Left cardiac atrium (tissue), 4 donors: ENCODE measurements around the gene PPP2R5A. TPM values are rescaled to one million over a fixed set of nuclear protein-coding genes. Genes with fewer than 3 reads are reported as not detected.
"Not testable (repeated sequence)": the region's sequence is repeated elsewhere in the genome, so short reads cannot be mapped to it uniquely, and the experiment has no call there.

ENCODE experiments used
- ATAC-seq, 2 donors: fragments of 200-7000 bp; cut with Tn5 transposase; one replicate each; pipeline ENCODE4 v1.9.1; 2020; ENCODE audit warnings: mild to moderate bottlenecking in 2 of 2, moderate library complexity in 2 of 2
- DNase-seq: peaks from one replicate; pipeline ENCODE4 v3.0.0-alpha.2; 2020
- intact Hi-C, 2 donors: fragments of 100-400 bp; cut with DNase I; formaldehyde crosslinking; loops; one replicate each; pipeline versions ENCODE4 v1.14.1 to v1.15.1; 2022 to 2023
- total RNA-seq, 2 donors: library from RNA; stranded (reverse); fragmentation: NEBNext Ultra II Directional; extraction: Animal tissue kit (Norgen Biotek cat#: 25700); gene quantifications; one replicate each; pipeline ENCODE4 v1.2.1, GENCODE V29; 2021
- donor health status: DM: no; HTN: yes; CAD: no.
- donor health status: DM: no; HTN: yes; CAD: no; lungs with severe emphysema.
- donor health status: DM: yes; HTN: yes; CAD: no.
- donor health status: Dilated cardiomyopathy.

PPP2R5A gene
- total RNA-seq, 2 donors from 2014 or later: 68.4 to 69.0 TPM

DNA sequence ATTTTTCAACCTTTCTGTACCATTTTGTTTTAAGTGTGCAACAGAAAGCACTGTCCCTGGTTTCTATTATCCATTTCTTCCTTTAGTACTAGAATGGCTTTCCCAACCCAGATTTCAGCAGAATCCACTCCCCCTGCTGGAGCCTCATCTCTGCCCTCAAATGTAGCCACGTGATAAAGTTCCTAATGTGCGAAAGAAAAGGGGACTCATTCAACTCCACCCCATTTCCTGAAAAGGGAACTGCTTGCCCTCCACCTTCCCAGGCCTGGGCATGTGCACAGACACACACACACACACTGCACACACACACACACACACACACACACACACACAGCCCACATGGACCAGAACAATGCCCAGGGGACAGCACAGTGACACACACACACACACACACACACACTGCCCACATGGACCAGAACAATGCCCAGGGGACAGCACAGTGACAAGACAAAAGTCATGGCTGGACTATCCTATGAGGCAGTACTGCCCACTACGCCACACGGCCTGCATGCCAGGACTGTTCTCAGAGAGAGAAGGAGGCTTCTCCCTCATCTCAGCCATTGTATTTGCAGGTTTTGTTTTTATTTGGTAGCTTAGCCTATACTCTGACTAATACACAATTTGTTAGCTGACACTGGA is 96.3 kb downstream of the PPP2R5A start:
- no peak for DNase-seq
- intact Hi-C loops: loop anchor here in 1 of 2 donors (10.0 kb wide), 1 partner anchor 327 kb away; no protein-coding TSS in a partner anchor
- ATAC-seq: no peak

DNA sequence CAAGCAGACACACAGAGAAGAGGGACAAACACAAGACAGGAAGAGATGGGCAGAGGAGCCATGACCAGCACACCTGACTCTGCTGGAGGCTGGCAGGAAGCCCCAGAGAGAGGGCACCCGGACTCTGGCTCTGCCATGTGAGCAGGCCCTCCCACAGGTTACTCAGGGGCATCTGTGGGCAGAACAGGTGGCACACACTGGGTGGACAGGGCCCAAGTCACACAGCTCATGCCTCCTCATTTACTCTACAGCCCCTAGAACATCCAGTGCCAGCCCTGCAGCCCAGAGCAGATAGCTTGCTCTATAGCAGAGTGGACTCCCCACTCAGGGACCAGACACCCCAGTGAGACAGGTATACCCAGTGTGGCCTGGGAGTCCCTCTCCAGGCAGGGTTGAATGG is 100.8 kb downstream of the PPP2R5A start:
- DNase-seq: no peak
- no peak for ATAC-seq
- intact Hi-C loops: loop anchor here in 1 of 2 donors (10.0 kb wide), 1 partner anchor 331 kb away; no protein-coding TSS in a partner anchor

DNA sequence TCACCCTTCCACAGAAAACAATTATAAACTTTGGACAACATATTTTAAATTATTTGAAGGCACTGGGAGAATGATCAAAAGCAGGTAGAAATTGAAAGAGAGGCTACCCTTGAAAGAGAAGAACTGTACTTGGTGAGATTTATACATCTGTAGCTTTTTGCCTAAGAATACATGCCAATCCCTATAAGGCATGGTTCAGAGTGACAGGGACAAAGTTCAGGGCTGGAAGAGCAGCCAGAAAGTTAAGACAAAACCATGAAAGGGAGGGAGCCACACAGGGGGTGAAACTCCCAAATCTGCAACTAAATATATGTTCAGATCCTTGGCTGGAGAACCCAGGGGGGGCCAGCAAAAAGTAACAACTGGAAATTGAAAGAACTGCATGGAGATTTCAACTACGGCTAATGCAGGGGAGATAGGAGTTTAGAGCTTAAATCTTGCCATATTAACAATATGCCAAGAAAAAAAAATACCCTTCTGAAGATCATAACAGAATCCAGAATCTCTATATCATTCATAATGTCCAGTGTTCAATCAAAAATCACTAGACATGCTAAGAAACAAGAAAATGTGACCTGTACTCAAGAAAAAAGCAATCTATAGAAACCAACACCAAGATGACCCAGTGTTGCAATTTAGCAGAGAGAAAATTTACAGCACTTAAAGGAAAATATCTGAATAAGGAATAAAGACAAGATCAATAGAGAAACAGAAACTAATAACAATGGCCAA is 103.9 kb downstream of the PPP2R5A start:
- DNase-seq (no peak), ATAC-seq (no peak)
- intact Hi-C loops: loop anchor here in 1 of 2 donors (10.0 kb wide), 1 partner anchor 334 kb away; no protein-coding TSS in a partner anchor

DNA sequence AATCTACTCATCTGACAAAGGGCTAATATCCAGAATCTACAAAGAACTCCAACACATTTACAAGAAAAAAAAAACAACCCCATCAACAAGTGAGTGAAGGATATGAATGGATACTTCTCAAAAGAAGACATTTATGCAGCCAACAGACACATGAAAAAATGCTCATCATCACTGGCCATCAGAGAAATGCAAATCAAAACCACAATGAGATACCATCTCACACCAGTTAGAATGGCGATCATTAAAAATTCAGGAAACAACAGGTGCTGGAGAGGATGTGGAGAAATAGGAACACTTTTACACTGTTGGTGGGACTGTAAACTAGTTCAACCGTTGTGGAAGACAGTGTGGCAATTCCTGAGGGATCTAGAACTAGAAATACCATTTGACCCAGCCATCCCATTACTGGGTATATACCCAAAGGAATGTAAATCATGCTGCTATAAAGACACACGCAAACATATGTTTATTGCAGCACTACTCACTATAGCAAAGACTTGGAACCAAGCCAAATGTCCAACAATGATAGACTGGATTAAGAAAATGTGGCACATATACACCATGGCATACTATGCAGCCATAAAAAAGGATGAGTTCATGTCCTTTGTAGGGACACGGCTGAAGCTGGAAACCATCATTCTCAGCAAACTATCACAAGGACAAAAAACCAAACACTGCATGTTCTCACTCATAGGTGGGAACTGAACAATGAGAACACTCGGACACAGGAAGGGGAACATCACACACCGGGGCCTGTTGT is 110.6 kb downstream of the PPP2R5A start:
- ATAC-seq, DNase-seq, intact Hi-C loops: not testable (repeated sequence)

DNA sequence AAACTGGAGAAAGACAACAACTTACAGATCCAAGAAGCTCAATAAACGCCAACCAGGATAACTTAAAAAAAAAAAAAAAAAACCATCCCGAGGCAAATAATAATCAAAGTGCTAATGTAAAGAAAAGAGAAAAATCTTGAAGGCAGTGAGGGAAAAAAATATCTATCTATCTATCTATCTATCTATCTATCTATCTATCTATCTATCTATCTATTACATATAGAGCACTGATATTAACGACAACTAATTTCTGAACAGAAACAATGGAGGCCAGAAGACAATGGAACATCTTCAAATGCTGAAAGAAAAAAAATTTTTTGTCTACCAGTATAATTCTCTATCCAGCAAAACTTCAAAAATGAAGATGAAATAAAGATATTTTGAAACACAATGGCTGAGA is 111.4 kb downstream of the PPP2R5A start:
- intact Hi-C loops: no loop called here
- ATAC-seq (no peak), DNase-seq (no peak)

DNA sequence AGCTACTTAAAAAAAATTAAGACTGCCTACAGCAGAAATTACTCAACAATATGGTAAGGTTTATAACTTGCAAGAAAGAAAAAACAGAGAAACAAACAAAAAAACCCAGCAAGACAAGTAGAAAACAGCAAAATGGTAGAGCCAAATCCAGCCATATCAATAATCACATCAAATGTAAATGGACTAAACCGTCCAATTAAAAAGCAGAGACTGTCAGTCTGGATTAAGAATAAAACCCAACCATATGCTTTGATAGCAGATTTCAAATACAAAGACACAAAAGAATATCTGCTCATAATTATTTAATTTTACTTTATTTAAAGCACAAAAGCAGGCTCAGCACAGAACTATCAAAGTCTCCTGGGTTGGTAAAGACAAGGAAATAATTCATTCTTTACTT is 112.0 kb downstream of the PPP2R5A start:
- intact Hi-C loops: no loop called here
- no peak for DNase-seq
- ATAC-seq: no peak

DNA sequence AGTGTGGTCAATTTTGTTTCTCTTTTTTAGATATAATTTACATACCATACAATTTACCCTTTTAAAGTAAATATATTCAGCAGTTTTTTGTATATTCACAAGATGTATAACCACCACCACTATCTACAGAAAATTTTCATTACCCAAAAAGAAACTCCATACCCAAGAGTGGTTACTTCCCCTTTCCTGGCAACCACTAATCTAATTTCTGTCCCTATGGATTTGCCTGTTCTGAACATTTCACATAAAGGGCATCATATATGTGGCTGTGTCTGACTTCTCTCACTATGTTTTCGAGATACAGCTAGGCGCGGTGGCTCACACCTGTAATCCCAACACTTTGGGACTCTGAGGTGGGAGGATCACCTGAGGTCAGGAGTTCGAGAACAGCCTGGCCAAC is 115.8 kb downstream of the PPP2R5A start:
- ATAC-seq (no peak), DNase-seq (no peak)
- intact Hi-C loops: no loop called here

DNA sequence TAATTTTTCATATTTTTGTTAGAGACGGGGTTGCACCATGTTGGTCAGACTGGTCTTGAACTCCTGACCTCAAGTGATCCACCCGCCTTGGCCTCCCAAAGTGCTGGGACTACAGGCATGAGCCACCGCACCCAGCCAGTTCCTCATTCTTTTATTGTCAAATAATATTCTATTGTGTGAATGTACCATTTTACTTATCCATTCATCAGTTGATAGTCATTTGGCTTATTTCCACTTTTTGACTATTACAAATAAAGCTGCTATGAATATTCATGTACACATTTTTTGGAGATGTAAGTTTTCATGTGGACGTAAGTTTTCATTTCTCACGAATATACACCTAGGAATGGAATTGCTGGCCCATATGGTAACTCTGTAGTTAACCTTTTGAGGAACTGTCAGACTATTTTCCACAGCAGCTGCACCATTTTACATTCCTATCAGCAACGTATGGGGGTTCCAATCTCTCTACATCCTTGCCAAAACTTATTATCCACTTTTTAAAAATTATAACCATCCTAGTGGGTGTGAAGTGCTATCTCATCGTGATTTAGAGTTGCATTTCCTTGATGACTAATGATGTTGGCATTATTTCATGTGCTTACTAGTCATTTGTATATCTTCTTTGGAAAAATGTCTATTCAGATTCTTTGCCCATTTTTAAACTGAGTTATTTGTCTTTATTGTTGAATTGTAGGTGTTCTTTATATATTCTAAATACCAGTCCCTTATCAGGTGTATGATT is 116.8 kb downstream of the PPP2R5A start:
- ATAC-seq (no peak), DNase-seq (no peak)
- intact Hi-C loops: no loop called here

DNA sequence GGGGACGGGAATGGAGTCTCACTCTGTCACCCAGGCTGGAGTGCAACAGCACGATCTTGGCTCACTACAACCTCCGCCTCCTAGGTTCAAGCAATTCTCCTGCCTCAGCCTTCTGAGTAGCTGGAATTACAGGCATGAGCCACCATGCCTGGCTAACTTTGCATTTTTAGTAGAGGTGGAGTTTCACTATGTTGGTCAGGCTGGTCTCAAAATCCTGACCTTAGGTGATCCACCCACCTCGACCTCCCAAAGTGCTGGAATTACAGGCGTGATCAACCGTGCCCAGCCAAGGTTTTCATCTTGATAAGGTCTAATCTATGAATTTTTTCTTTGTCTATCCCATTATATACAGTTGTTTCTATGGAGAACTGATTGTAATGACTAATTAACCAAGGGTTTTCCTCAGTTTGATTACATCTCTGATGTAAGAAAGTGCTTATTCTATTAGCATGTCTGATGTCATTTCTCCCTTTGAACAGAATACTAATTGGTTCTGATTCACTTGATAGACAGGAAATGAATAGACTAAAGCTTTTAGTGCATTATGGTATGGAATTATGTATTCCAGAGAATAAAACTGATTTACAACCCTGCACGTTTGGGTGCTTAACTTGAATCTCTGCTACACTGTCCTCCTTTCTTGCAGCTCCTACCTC is 117.6 kb downstream of the PPP2R5A start:
- DNase-seq (no peak), ATAC-seq (no peak)
- intact Hi-C loops: no loop called here

DNA sequence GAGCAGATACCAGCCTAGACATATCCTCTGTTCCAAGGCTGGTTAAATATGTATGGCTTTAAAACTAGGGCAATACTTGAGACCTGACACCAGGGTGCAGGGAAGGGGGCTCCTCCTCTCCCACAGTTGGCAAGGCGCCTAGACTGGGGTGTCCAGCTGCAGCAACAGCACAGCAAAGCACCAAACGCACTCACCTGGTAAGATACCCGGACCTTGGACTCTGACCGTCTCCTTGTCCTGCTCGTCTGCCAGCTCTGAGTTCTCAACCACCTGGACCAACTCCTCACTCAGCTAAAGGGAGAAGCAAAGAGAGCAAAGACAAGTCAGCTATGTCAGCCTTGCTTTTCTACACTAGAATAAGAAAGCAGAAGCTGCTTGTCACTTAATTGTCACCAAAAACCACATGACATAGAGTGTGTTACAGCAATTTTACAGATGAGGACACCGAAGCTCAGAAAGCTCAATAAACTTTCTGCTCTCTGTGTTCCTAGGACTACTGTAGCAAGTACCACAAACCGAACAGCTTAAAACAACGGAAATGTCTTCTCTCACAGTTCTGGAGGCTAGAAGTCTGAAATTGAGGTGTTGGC is 125.1 kb downstream of the PPP2R5A start:
- ATAC-seq (no peak), DNase-seq (no peak)
- intact Hi-C loops: no loop called here

Other genes with a start within 250 kb of the PPP2R5A start
- 10 to 100 TPM in 1 of 2 donors, 1 to 10 TPM in 1; 8.1 to 10.2 TPM for gene INTS7, start 249.9 kb upstream of the PPP2R5A start, total RNA-seq
- 1 to 10 TPM in 1 of 2 donors, under 1 TPM in 1; 0.71 to 3.9 TPM for gene DTL, start 249.7 kb upstream of the PPP2R5A start, total RNA-seq
- gene PACC1, start 129.5 kb downstream of the PPP2R5A start, total RNA-seq: 1 to 10 TPM; 3.3 to 3.4 TPM
- 10 to 100 TPM; 83.8 to 88.6 TPM for gene NENF, start 147.5 kb downstream of the PPP2R5A start, total RNA-seq